NCI-H1417 (cell line): ENCODE data around the gene HHIPL2.

ENCODE experiments used
- DNase-seq, 3 experiments: peaks; one replicate each; lab custom pipeline; 2025; lab: John Stamatoyannopoulos, UW

HHIPL2 gene

DNA sequence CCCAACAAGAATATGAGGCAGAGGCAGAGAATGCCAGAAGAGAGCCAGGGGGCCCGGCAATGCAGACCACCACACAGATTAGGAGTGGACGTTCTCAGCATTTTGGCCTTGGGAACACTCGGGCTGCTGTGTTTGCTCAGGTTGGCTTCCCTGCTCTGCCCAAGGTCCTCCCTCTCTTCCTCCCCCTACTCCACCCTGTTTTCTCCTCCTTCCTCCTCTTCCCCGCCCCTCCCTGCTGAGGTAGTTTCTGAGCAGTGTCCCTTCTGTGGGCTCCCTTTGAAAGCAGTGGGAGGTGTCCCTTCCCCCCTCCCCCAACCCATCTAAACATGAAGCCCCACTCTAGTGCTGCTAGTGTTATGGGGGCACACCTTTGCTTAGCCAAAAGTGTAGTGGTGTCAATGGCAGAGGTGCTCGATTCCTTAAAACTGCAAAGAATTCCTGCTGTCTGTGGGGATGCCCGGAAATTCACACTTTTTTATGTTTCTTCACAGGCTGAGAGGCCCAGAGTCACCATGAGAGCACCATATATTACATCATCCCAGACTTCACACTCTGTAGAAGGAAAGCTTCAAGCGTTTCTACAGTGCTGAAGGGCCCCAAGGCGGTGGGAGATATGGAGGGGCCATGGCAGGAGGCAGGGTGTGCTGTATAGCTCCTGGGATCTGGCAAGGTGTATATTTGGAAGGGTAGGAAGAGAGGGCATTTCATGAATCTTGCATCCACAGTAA lies at the start of gene HHIPL2:
TSS of gene HHIPL2 (minus strand) at position 161 of the 728 bp plus-strand sequence. CDS start at position 101, 60 bp downstream.
- DNase-seq: no peak

DNA sequence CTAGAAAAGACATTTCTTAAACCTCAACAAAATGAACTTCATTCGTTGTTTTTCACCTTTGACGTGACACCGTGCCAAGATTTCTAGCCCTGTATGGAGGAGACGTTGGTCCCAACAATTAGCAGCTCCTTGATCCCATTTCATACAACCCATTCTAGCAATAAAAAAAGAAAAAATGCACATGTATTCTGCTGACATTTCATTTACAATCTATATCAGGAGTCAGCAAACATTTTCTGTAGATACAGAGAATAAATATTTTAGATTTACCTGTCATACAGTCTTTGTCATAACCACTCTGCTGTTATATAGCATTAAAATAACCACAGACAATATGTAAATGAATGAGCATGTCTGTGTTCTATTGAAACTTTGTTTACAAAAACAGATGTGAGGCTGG lies 48.8 kb upstream of the HHIPL2 start:
- no peak for DNase-seq

DNA sequence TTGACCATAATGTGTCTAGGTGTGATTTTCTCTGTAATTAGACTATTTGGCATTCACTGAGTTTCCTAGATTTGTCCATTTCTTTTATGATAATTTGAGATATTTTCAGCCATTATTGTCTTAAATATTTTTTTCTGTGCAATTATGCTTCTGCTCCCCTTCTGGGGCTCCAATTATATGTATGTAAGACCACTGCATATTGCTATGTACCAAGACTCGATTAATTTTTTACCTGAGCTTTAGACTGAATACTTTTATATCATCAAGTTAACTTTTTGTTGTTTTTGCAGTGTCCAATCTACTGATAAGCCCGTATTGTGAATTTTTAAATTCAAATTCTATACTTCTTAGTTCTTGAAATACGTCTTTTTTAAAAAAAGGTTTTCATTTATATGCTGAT lies 46.9 kb upstream of the HHIPL2 start:
- no peak for DNase-seq

DNA sequence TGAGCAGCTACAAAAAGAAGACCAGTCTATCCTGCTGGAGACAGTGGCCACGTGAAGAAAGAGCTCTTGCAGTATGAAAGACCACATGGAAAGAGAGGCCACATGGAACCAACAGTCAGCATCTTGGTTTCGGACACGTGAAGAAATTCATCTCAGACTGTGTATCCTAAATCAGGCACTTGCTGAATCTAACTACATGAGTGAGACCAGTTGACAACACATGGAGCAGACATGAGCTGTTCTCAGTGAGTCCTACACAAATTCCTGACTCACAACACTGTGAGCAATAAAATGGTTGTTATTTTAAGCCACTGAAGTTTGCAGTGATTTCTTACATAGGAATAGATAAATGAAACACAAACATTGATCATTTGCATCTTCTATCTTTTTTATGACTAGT lies 44.3 kb upstream of the HHIPL2 start:
- no peak for DNase-seq

DNA sequence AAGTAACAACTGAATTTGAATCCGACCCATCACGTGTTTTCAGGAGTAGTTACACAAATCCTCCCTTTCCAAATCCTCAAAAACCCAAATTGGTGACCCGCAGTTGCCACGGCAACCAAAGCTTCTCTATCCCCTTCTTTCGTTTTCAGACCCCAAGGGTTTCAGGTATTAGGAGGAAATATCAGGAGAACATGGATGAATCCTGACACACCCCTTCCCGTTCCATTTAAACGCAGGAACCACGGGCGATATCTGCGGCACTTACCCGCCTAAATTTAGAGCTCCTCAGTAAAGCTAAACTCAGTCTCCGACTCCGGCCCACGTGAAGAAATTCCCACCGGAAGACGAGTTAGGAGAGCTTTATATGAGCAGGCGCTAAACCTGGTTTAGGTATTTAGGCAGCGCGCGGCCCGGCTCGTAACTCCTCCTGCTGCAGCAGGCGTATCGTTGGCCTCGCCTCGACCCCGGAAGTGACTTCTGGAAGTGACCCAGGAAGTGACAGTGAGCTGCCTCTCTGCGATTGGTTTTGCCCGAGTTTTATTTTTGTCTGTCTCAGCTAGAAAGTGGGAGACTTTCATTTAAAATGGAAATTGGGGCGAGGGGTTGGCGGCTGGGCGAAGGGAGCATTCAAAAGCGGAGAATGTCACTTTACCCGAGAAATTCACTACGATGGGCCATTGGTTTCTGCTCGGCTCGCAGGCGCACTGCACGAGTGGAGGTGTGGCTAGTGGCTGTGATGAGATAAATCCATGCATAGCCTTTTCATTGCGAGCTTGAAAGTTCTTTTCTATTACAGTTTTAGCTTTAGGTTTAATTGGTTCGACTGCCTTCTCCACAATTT lies 41.8 kb upstream of the HHIPL2 start, which contains the start of gene TAF1A:
TSS of gene TAF1A (minus strand) at position 472 of the 841 bp plus-strand sequence.
- DNase-seq: peak; percentile 65 to 91 (median 84)

DNA sequence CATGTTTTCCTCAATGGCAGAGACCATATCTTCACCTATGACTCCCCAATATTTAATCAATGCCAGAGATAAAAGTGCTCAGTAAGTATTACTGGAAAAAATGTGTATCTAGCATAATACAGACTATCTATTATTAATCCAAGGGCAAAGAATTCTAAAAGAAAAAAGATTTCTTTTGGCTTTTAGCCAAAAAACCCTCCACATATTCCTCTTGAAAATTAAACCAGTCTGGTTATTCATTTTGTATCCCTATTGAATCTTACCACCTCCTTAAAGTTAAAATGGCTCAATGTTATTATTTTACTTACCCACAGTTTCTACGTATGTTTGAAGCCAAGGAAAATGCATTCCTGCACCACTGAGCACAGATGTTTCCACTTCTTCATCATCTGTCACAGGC lies 40.2 kb upstream of the HHIPL2 start:
- no peak for DNase-seq

DNA sequence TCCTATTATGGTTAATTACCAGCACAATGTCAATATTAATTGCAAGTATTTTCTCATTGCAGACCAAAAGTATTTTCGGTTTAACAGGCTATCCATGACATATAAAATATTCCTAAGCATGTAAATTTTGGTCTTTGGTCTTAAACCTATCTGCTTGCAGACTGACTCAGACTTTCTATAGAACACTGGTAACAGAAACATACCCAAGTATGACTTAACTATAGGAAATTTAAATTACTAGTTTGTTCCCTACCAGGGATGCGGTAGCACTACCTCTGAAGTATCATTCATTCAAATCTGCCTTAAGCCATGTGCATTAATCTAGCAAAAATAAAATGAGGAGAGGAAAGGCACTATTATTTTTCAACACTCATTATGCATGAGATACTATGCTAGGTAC lies 38.9 kb upstream of the HHIPL2 start:
- DNase-seq: no peak

DNA sequence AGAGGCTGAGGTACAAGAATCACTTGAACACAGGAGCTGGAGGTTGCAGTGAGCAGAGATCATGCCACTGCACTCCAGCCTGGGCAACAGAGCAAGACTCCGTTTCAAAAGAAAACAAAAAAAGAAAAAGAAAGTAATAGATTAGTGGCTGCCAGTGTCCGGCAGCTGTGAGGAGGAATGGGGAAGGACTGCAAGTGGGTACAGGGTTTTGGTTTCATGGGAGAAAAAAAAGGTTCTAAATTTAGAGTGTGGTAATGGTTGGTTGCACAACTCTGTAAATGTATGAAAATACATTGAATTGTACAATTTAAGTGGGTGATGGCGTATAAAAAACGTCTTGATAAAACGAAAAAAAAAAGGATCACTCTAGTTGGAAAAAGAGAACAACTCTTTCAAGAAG lies 35.2 kb upstream of the HHIPL2 start:
- DNase-seq: no peak

DNA sequence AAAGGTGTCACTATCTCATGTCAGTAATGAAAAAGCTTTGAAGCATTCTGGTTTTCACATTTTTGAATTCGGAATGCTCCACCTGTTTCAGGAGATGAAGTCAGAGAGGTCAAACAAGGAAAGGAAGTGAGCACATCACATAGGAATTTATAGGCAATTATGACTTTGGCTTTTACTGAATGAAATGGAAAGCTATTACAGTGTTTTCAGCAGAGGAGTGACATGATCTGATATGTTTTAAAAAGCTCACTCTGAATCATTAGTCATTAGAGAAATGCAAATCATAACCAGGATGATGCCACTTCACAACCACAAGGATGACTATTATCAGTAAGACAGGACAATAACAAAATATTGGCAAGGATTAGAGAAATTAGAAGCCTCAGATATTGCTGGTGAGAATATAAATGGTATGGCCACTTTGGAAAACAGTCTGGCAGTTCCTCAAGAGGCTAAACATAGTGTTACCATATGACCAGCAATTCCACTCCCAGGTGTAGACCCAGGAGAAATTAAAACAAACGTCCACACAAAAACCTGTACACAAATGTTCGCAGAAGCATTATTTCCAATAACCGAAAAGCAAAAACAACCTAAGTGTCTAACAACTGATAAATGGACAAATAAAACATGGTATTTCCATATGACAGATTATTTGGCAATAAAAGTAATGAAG lies 34.3 kb upstream of the HHIPL2 start:
- no peak for DNase-seq

DNA sequence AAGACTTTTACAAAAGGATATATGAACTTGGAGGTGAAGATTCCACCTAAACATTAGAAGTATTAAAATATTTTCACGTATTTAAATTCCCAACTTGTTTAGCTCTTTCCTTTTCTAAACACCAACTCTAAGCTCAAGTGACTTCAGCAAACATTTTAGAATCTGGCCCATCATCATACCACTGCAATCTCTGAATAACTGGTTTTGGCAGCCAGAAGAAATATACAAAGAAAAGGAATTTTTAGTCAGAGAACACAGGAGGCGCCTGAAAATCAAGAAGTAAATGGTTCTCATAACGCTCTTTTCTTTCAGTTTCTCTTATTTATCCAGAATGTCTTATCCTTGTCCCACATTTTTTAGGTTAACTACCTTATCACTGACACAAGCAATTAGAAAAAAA lies 31.4 kb upstream of the HHIPL2 start:
- DNase-seq: no peak

DNA sequence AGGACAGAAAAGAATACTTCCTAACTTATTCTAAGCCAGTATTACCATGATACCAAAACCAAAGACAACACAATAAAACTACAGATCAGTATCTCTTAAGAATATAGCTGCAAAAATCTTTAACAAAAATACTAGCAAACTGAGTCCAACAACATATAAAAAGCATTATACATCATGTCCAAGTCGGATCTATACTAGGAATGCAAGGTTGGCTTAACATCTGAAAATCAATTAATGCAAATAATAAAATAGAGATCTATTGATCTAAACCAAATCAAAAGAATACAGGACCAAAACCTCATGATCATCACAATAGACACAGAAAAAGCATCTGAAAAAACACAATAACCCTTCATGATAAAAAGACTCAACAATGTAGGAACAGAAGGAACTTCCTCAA lies 22.9 kb upstream of the HHIPL2 start:
- no peak for DNase-seq

DNA sequence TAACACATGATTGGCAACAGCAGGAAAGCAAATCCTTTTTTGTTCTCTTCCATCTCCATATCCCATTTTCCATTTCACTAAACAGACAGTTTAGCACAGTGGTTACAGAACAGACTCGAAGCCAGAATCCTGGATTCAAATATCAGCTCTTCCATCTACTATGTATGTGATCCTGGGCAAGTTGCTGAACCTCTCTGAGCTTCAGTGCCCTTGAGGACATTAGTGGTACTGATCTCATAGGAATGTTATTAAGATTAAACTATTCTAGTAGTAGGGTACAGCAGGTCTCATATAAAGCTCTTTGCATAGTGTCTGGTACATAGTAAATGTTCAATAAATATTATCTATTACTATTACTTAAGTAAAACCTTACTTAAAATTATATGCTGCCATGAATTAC lies 13.8 kb upstream of the HHIPL2 start:
- no peak for DNase-seq

DNA sequence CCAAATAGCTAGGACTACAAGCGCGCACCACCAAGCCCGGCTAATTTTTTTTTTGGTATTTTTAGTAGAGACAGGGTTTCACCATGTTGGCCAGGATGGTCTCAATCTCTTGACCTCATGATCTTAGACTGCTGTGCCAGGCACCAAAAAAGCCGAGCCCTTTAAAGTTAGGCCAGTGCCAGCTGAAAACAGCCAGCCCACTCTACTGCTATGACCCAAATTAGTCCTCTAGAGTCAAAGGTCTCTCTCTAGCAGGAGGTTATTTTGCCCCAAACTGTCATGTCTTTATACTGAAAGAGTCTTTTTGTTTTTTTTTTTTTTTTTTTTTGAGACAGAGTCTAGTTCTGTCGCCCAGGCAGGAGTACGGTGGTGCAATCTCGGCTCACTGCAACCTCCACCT lies 9.7 kb upstream of the HHIPL2 start:
- no peak for DNase-seq

DNA sequence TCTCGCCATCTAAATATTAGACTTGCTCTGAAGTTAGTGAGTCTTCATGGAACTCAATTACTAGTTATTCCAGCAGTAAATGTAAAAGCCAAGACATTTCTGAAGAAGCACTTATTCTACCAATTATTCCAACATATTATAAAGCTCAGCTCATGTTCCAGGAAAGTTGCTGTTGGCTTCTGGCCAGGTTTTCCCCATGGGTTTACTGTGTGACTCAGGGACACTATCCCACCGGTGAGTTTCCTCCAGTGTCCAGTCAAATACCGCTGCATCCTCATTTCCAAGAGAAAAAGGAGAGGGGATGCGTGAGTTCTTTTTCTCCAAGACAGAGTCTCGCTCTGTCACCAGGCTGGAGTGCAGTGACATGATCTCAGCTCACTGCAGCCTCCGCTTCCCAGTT lies 9.2 kb upstream of the HHIPL2 start:
- DNase-seq: no peak

DNA sequence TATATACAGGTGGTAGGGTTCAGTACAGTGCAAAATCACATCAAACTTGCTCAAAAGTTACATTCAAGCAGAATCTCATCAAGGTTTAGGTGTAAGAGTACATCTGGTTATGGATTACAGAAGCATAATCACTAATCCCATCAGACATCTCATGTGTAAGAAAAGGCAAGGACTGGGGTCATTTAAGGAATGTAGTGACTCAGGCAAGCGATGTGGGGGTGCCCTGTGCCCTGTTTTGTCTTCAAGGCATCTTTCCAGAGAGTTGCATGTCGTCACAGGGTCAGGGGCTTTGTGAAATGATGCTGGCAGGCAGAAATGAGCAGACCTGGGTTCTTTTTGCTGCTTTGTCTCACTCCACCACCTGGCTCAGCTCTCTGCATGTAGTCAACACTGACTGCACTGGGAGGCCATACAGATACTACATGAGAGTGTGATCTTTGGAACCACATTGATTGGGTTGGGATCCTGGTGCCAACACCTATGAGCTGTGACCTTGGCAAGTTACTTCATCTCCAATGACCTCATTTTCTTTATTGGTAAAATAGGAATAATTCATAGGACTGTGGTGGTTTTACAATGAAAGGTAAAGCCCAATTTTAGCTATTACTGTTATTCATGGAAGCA lies 8.2 kb upstream of the HHIPL2 start:
- no peak for DNase-seq

DNA sequence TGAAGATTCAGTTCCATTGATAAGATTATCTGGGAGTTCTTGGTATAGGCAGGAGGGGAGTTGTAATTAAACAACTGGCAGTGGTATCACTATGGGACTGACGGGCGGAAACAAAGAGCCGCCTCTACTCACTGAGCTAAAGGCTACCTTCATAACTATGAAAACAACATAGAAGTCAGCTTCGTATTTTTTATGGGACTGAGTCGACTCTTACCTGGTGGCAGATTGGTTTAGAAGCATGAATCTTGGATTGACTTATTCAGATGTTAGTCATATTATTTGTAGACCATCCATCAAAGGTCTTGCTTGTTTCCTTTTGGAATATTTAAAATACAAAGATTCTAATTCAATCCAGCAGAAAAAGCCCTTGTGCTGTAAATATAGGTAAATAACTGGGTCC lies 6.3 kb upstream of the HHIPL2 start:
- DNase-seq: no peak

DNA sequence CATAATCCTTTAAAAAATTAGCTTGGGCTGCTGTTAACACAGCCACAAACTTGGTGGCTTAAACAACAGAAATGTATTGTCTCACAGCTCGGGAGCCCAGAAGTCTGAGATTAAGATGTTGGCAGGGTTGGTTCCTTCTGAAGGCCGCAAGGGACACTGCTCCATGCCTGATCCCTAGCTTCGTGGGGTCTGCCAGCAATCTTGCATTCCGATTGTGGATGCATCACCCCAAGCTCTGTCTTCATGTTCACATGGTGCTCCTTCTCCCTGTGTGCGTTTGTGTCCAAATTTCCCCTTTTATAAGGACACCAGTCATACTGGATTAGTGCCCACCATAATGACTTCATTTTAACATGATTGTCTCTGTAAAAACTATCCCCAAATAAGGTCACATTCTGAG lies 5.0 kb upstream of the HHIPL2 start:
- DNase-seq: no peak

DNA sequence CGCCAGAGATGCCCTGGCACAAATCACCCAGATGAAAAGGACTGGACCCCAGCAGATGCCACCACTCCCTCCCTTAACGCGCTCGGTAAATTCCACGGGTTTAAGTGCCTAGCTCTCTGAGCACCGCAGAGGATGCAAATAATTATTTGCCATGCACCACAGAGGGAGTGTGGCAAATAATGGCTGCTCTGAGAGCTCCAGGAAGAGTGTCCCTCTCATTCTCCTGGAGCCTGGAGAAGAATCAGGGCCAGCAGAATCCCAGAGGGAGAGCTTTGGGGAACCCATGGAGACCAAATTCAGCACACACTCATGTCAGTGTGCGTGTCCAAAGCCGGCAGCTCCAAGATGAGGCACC lies 667 bp downstream of the HHIPL2 start:
- peak in 1 of 3 experiments; percentile 57 for DNase-seq

DNA sequence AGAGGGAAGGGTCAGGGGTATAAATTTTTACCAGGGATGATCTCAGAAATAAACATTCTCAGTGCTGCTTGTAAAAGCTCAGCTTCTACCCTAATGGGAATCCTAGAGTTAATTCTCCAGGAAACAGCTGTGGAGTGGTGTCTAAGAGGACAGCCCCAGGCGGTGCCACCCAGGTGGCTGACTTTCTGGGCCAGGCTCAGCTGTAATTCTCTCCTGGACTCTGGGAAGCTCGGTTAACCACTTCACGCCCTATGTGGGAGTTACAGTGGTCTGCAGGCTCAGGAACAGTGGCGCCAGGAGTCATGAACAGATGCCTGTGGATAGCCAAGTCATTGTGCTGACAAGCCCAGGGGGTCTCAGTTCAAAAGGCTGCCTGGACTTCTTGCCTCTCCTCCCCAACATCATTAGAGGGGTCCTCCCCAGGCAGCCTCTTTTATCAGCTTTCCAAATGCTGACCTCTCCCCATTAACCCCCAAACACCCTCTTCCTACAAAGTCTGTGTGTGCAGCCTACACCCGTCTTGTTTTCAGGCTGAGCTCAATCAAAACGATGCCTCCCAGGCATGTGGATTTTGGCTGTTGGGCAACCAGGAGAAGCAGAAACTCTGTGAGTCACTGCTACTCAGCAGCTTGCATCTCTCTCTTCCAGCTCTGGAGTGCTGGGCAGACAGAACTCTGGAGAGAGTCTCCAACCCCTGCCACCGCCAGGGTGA lies 1.2 kb downstream of the HHIPL2 start:
- peak; percentile 37 to 90 (median 69) for DNase-seq

DNA sequence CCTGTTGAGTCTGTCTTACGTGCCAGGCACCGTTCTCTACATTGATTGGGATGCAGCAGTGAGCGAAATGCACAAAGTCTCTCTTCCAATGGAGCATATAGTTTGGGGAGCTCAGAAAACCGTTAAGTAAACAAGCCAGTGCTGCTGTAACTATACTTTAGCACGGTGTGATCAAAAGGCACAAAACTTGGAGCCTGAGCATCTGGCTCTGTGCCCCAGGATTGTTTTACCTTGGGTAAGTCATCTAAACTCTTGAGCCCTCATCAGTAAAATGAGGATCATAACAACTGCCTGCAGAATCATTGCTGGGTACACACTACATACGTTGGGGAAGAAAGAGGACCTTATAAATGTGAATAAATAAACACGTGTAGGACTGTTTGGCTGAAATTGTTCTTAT lies 1.8 kb downstream of the HHIPL2 start:
- DNase-seq: peak in 1 of 3 experiments; percentile 53

DNA sequence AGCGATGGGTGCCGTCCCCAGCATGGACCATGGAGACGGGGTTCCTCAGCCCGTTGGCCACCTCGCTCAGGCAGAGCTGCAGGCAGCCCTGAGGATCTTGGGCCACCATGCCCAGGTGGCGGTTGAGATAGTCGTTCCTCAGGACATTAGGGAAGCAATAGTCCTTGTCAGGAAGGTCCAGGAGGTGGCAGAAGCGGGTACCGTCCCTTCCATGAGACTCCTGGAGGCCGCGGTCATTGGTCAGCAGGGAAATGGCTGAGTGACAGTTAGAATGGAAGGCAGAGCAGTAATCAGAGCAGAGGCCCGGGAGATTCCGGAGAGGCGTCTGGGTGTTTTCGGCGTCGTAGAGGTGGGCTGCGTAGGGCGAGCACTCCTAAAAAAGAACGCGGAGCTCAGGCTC lies 4.1 kb downstream of the HHIPL2 start:
- DNase-seq: no peak

DNA sequence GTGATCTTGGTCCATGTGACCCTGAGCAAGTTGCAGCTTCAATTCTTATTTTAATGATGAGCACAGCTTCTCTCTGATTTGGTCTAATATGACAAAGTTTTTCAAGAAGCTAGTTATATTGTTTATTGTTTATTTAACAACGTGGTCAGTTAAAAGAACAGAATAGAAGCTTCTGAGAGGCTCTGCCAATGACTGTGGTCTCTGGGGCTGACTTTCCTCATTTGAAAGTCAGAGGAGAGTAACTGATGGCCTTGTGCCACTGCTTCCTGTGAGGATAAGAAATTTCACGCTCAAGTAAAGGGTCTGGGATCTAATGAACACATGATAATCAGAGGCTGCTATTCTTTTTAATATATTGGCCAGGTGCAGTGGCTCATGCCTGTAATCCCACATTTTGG lies 7.3 kb downstream of the HHIPL2 start:
- no peak for DNase-seq
